ENCODE measurements around the gene WDR47. TPM values are rescaled to one million over a fixed set of nuclear protein-coding genes. Genes with fewer than 3 reads are reported as not detected.

Gene WDR47
- polyA plus RNA-seq, 1 donor from 2014 or later, result 65.7 TPM

- TF ChIP-seq TAF1 (IDR thresholded peaks at IDR 0.05; ENCODE audit: low read depth) (no peak), REST (IDR thresholded peaks at IDR 0.05; ENCODE audit: borderline replicate concordance) (peak; percentile 23)
- Histone ChIP-seq H3K27ac (ENCODE audit: low read length) (peak overlapping the region; percentile 90), H2AFZ (ENCODE audit: low read depth, low read length) (peak overlapping the region; percentile 66)
These were observed 797 bp downstream of the WDR47 start for GRCh38 chr1:109040989-109041620.

GRCh38 chr1:109040627-109040988 lies 1.3 kb downstream of the WDR47 start:
- peaks cover 3% of the 10 kb centered on the region for H3F3A ChIP-seq (ENCODE audit: insufficient read depth, low read length, poor library complexity, severe bottlenecking)
- H3K36me3 ChIP-seq (ENCODE audit: insufficient read depth, low read length), result no peaks in the 10 kb centered on the region
- no peaks in the 10 kb centered on the region for H3K27me3 ChIP-seq (ENCODE audit: insufficient read depth, low read depth, low read length)
- peak overlapping the region; percentile 66 for H2AFZ ChIP-seq (ENCODE audit: low read depth, low read length)
- H3K79me2 ChIP-seq (replicated peaks; ENCODE audit: insufficient read depth, low read length), result peaks cover 50% of the 10 kb centered on the region
- no peak for TF ChIP-seq CTCF (IDR thresholded peaks at IDR 0.05; ENCODE audit: poor library complexity, severe bottlenecking)
- TF ChIP-seq SMC3 (conservative IDR thresholded peaks at IDR 0.05; ENCODE audit: poor library complexity), result no peak
- no peak for TF ChIP-seq REST (IDR thresholded peaks at IDR 0.05; ENCODE audit: borderline replicate concordance)
- no peak for TF ChIP-seq EP300 (conservative IDR thresholded peaks at IDR 0.05; ENCODE audit: poor library complexity, severe bottlenecking)
- no peak for TF ChIP-seq MXI1 (conservative IDR thresholded peaks at IDR 0.05; ENCODE audit: poor library complexity, severe bottlenecking)
- no peak for TF ChIP-seq RAD21 (conservative IDR thresholded peaks at IDR 0.05)
- no peak for TF ChIP-seq TAF1 (IDR thresholded peaks at IDR 0.05; ENCODE audit: low read depth)
- TF ChIP-seq POLR2AphosphoS5 (IDR thresholded peaks at IDR 0.05), result no peak
- no peak for TF ChIP-seq EZH2 (IDR thresholded peaks at IDR 0.05; ENCODE audit: borderline replicate concordance, insufficient read depth, low read length, poor library complexity, severe bottlenecking)
- H3K9ac ChIP-seq (ENCODE audit: low read length), result peak overlapping the region; percentile 96
- peak overlapping the region; percentile 90 for H3K27ac ChIP-seq (ENCODE audit: low read length)
- peak overlapping the region; percentile 87 for H3K4me2 ChIP-seq (ENCODE audit: low read length)
- H3K9me2 ChIP-seq (ENCODE audit: insufficient read depth, low read length), result no peaks in the 10 kb centered on the region
- H4K20me1 ChIP-seq (ENCODE audit: insufficient read depth), result no peaks in the 10 kb centered on the region
- H3K4me3 ChIP-seq (ENCODE audit: low read length), result peak overlapping the region; percentile 97
- H3K9me3 ChIP-seq (ENCODE audit: low read length), result no peaks in the 10 kb centered on the region

More at GRCh38 chr1:109040989-109041620, 797 bp downstream of the WDR47 start:
- no peaks in the 10 kb centered on the region for H3K9me3 ChIP-seq (ENCODE audit: low read length)
- H3K27me3 ChIP-seq (ENCODE audit: insufficient read depth, low read depth, low read length), result no peaks in the 10 kb centered on the region
- H4K20me1 ChIP-seq (ENCODE audit: insufficient read depth), result no peaks in the 10 kb centered on the region
- H3K4me3 ChIP-seq (ENCODE audit: low read length), result peak overlapping the region; percentile 97
- peaks cover 3% of the 10 kb centered on the region for H3F3A ChIP-seq (ENCODE audit: insufficient read depth, low read length, poor library complexity, severe bottlenecking)
- peak overlapping the region; percentile 87 for H3K4me2 ChIP-seq (ENCODE audit: low read length)
- H3K79me2 ChIP-seq (replicated peaks; ENCODE audit: insufficient read depth, low read length), result peaks cover 45% of the 10 kb centered on the region
- no peaks in the 10 kb centered on the region for H3K36me3 ChIP-seq (ENCODE audit: insufficient read depth, low read length)
- H3K9ac ChIP-seq (ENCODE audit: low read length), result peak overlapping the region; percentile 96
- no peaks in the 10 kb centered on the region for H3K9me2 ChIP-seq (ENCODE audit: insufficient read depth, low read length)

Measured in neural cell (in vitro differentiated cells).